GM18499 (cell line): Measurements from ENCODE around the gene ZFPM1.

Experiments used
- ATAC-seq: cut with Tn5 transposase; IDR thresholded peaks from one replicate; pipeline ENCODE4 v1.9.1; 2021; ENCODE audit warnings: moderate number of reproducible peaks; ENCODE audit not compliant: insufficient read depth, unreplicated experiment

Gene ZFPM1

GRCh38 chr16:88582912-88583575, 130.0 kb downstream of the ZFPM1 start:
- no peak for ATAC-seq

- no peak for ATAC-seq
Observed at GRCh38 chr16:88584676-88585075, 131.6 kb downstream of the ZFPM1 start.

GRCh38 chr16:88585269-88585668, 132.2 kb downstream of the ZFPM1 start:
- ATAC-seq, result no peak

- ATAC-seq, result no peak
Observed at GRCh38 chr16:88585927-88586581, 133.0 kb downstream of the ZFPM1 start.
